Fibroblast of villous mesenchyme (primary cell): ENCODE measurements around the gene SEL1L. TPM values are rescaled to one million over a fixed set of nuclear protein-coding genes. Genes with fewer than 3 reads are reported as not detected.

Experiments
- DNase-seq: peaks from one replicate; pipeline ENCODE4 v3.0.0-alpha.2; 2010; ENCODE audit warnings: low read depth
- H3K4me3 ChIP-seq: 2 replicates; pipeline ENCODE4 v1.5.1; 2011; ENCODE audit warnings: low read depth, mild to moderate bottlenecking, low read length
- total RNA-seq: library from RNA; depleted of rRNA; stranded (reverse); fragments of >200 nt; gene quantifications from 2 replicates; pipeline ENCODE4 v1.2.3, GENCODE V29; 2012
- TF ChIP-seq, protein P1 (sequence below): IDR thresholded peaks from 2 replicates; pipeline ENCODE4 v1.5.1; 2012; ENCODE audit warnings: low read depth, mild to moderate bottlenecking, low read length; ENCODE audit not compliant: insufficient read depth

Gene SEL1L
- total RNA-seq, 1 donor = 97.6 TPM

DNA sequence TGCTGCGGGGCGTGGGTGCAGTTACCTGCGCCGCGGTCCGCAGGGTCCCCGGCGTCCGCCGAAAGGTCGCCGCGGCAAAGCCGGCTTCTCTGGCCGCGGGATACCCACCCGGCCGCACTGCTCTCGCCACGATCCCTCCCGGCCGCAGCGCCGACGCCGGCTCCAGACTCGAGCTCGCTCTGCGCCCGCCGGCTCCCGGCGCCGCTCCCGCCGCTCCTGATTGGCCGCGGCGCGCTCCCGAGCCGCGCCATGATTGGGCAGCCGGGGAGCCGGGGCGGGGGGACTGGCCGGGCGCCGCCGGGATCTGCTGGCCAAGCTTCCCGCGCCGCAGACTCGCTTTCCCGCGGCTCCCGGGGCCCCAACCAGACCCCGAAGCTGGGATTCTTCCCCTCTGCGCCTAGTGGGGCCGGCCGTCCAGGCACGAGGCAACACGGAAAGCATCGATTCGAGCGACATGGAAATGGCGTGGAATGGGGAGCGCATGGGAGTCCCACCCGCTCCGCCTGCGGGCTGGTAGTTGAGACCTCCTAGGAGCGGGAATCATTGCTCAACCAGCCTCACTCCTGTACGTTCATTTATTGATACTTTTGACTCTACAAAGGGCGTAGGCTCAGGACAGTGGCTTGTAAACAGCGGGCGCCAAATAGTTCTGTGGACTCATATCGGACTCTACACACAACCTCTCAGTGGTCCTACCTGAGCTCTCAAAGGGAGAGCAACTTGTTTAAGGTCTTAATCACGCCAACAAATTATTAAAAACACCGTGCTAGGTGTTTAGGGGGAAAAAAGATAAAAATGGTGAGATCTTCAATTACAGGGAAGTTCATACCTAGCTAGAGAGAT lies 97.1 kb downstream of the SEL1L start:
- peak overlapping the region; percentile 56 for H3K4me3 ChIP-seq
- peak; percentile 52 for DNase-seq
- TF ChIP-seq, protein P1, sequence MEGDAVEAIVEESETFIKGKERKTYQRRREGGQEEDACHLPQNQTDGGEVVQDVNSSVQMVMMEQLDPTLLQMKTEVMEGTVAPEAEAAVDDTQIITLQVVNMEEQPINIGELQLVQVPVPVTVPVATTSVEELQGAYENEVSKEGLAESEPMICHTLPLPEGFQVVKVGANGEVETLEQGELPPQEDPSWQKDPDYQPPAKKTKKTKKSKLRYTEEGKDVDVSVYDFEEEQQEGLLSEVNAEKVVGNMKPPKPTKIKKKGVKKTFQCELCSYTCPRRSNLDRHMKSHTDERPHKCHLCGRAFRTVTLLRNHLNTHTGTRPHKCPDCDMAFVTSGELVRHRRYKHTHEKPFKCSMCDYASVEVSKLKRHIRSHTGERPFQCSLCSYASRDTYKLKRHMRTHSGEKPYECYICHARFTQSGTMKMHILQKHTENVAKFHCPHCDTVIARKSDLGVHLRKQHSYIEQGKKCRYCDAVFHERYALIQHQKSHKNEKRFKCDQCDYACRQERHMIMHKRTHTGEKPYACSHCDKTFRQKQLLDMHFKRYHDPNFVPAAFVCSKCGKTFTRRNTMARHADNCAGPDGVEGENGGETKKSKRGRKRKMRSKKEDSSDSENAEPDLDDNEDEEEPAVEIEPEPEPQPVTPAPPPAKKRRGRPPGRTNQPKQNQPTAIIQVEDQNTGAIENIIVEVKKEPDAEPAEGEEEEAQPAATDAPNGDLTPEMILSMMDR = no peak

DNA sequence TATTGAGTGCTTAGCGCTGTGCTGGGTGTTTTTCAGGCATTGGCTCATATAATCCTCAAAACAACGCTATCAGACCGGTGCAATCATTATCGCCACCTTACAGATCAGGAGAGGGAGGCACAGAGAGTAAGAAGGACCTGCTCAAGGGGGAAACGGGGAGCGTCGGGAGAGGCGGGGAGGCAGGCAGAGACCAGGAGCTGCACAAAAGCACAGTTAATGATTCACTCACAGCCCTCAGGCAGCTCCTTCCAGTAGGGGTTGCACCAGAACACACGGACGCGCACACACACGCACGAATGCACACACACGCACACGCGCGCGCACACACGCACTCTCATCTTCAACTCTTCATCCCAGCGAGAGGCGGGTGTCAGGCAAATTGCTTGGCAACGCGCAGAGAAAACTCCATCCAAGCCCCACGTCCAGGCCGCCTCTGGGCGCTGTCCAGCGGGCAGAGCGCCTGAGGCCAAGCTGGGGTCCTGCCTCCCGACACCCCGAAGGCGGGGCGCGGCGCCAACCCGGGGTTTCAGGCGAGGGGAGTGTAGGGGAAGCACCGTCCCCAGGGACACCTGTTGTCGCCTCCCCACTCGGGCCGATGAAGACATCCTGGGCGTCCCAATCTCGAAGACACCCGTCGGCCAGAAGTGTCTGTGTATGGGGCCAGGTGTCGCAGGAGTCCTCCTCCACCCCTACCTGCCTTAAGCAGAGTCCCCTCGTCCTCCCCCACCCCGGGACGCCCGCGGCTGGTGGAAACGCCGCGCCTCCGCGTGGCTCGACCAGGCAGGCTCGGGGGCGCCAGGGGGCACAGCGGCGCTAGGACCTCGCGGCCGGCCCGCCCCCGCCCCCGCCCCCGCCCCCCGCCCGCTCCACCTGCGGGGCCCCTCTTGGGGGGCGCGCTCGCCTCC lies 98.0 kb downstream of the SEL1L start:
- DNase-seq = peak; percentile 14
- H3K4me3 ChIP-seq = peak overlapping the region; percentile 20
- TF ChIP-seq, protein P1 = no peak

DNA sequence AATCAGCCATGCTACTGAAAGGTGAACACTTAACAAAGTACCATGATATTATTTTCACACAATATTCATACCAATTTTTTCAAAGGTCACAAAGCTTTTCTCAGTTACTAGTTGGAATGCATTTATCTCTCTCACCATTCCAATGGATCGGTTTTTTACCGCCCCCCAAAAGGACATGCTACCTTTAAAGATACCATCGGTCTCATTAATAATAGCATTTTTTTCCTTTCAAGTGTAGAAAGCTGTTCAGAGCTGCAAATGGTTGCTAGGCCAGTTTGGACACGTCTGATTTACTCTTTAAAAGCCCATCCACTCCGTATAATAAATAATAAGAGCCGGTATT lies 98.6 kb downstream of the SEL1L start:
- H3K4me3 ChIP-seq = no peak overlapping the region
- no peak for DNase-seq
- TF ChIP-seq, protein P1 = no peak

DNA sequence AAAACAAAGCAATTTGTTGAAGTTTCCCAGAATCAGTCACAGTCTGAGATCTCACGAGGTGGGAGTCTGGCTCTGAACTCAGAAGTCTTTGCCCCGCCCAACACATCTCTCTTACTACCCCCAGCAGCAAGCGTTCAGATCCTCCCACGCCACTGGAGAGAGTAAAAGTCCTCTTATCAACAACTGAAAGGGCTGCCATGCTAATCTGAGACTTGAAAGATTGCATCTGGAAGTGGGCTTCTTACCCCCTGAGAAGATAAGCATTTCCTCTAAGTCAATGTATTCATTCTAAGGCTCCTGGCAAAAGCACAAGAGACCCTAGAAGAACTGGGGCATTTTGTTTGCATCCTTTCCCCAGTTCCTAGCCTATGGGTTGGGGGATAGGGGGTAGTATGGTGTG lies 99.4 kb downstream of the SEL1L start:
- DNase-seq = no peak
- TF ChIP-seq, protein P1 = no peak
- H3K4me3 ChIP-seq = no peak overlapping the region

DNA sequence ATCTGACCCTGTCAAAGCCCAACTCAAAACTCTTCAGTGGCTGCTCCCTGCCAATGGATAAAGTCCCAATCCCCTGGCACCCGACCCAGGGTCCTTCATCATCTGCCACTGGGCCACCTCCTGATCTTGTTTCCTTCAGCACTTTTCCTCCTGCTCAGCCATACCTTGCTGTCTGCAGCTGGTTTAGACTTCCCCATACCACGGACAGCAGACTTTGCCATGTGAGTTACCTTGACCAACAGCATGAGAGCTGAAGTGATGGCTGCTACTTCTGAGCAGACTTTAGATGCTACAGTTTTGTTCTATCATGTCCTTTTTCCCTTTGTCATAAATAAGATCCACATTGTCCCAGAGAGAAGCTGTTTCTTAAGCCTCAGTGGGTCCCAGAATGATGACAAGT lies 100.3 kb downstream of the SEL1L start:
- no peak for DNase-seq
- TF ChIP-seq, protein P1 = no peak
- H3K4me3 ChIP-seq = no peak overlapping the region

DNA sequence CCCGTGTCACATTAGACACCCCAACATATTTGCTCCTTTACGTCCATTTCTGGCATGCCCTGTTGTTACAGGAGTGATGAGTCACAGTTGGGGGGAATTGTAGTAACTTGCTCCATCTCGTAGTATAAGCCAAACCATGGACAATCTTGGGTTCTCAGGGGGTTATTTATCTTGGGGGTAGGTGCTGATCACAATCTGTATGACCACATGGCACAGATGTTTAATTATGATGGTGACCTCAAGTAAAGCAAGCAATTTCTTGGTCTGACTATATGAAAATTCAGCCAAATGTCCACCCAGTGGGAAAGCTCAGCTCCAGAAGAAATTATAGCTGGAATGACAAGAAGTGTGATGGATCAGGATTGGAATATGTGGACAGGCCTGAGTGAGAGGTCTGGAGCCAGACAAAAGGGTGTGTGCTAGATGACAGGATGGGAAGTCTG lies 101.4 kb downstream of the SEL1L start:
- no peak for DNase-seq
- H3K4me3 ChIP-seq = no peak overlapping the region
- TF ChIP-seq, protein P1 = no peak
